Sigmoid colon (tissue), 4 donors: Measurements from ENCODE around the gene GRB10.

Source experiments
- EP300 ChIP-seq, 4 donors: sonication (generic); formaldehyde crosslinking; IDR thresholded peaks; one replicate each; pipeline ENCODE4 v1.6.1; 2017; ENCODE audit warnings: antibody characterized with exemption in 4 of 4
- TF ChIP-seq, protein P1 (sequence below), 4 experiments: fragments of 450-650 bp in 3 of 4; fragments of 200-600 bp in 1 of 4; IDR thresholded peaks; one replicate each; pipeline ENCODE4 v1.5.1; 2016 to 2019; ENCODE audit warnings: antibody characterized with exemption in 4 of 4, mild to moderate bottlenecking in 3 of 4, moderate library complexity in 2 of 4

DNA sequence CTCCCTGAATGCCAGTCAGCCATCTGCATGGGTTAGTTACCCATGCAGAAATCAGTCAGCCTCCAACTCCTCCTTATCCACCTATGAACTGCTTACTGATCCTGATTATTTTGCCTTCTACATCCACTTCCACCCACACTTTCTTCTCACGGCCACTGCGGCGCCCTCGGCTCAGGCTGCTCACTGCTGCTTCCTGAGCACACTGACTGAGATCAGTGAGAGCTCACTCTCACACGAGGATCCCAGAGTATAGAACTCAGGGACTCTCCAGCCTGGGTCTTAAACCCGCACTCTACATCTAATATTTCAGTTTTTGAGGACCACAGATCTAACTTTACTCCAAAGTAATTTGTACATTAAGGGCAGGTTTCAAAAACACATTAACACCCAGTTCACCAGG, 64.4 kb downstream of the GRB10 start:
- TF ChIP-seq, protein P1, sequence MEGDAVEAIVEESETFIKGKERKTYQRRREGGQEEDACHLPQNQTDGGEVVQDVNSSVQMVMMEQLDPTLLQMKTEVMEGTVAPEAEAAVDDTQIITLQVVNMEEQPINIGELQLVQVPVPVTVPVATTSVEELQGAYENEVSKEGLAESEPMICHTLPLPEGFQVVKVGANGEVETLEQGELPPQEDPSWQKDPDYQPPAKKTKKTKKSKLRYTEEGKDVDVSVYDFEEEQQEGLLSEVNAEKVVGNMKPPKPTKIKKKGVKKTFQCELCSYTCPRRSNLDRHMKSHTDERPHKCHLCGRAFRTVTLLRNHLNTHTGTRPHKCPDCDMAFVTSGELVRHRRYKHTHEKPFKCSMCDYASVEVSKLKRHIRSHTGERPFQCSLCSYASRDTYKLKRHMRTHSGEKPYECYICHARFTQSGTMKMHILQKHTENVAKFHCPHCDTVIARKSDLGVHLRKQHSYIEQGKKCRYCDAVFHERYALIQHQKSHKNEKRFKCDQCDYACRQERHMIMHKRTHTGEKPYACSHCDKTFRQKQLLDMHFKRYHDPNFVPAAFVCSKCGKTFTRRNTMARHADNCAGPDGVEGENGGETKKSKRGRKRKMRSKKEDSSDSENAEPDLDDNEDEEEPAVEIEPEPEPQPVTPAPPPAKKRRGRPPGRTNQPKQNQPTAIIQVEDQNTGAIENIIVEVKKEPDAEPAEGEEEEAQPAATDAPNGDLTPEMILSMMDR (IDR thresholded peaks at IDR 0.05): no peak
- no peak for TF ChIP-seq EP300 (IDR thresholded peaks at IDR 0.05)
